Neural cell (in vitro differentiated cells): ENCODE data around the gene MICU1. TPM values are rescaled to one million over a fixed set of nuclear protein-coding genes. Genes with fewer than 3 reads are reported as not detected.

Experiments used
- H2AFZ ChIP-seq: fragments of 200-600, 300-800 bp; sonication (generic), shearing (Covaris generic); 2 replicates; pipeline ENCODE4 v1.6.0; 2014; ENCODE audit warnings: low read depth, mild to moderate bottlenecking, antibody characterized with exemption, low read length, moderate library complexity
- H3F3A ChIP-seq: fragments of 200-600 bp; shearing (Covaris generic); 2 replicates; pipeline ENCODE4 v1.6.1; 2016; ENCODE audit warnings: mild to moderate bottlenecking, moderate library complexity, mixed read lengths, antibody characterized with exemption, low read length; ENCODE audit not compliant: insufficient read depth, poor library complexity, severe bottlenecking
- H3K27ac ChIP-seq: fragments of 200-600, 300-800 bp; sonication (generic), shearing (Covaris generic); 2 replicates; pipeline ENCODE4 v1.5.1; 2014; ENCODE audit warnings: mild to moderate bottlenecking, low read length, moderate library complexity
- H3K27me3 ChIP-seq: fragments of 300-800, 200-600 bp; sonication (generic), shearing (Covaris generic); 2 replicates; pipeline ENCODE4 v1.6.0; 2014; ENCODE audit warnings: mild to moderate bottlenecking, low read depth, low read length, moderate library complexity; ENCODE audit not compliant: insufficient read depth
- H3K36me3 ChIP-seq: fragments of 300-800, 200-600 bp; sonication (generic), shearing (Covaris generic); 2 replicates; pipeline ENCODE4 v1.5.1; 2014; ENCODE audit warnings: mild to moderate bottlenecking, antibody characterized with exemption, low read length, moderate library complexity; ENCODE audit not compliant: insufficient read depth
- H3K4me2 ChIP-seq: fragments of 300-800, 200-600 bp; sonication (generic), shearing (Covaris generic); 2 replicates; pipeline ENCODE4 v1.6.0; 2014; ENCODE audit warnings: mild to moderate bottlenecking, low read length
- H3K4me3 ChIP-seq: fragments of 300-800, 200-600 bp; sonication (generic), shearing (Covaris generic); 2 replicates; pipeline ENCODE4 v1.5.1; 2014; ENCODE audit warnings: mild to moderate bottlenecking, low read length, moderate library complexity
- H3K79me2 ChIP-seq: fragments of 200-600 bp; shearing (Covaris generic); replicated peaks from 2 replicates; pipeline ENCODE4 v1.6.0; 2014; ENCODE audit warnings: mild to moderate bottlenecking, low read length, moderate library complexity; ENCODE audit not compliant: insufficient read depth
- H3K9ac ChIP-seq: fragments of 300-800, 200-600 bp; sonication (generic), shearing (Covaris generic); 2 replicates; pipeline ENCODE4 v1.6.1; 2016; ENCODE audit warnings: mild to moderate bottlenecking, low read length, mixed read lengths
- H3K9me2 ChIP-seq: fragments of 200-600 bp; shearing (Covaris generic); 2 replicates; pipeline ENCODE4 v1.6.1; 2016; ENCODE audit warnings: mild to moderate bottlenecking, low read length, mixed read lengths; ENCODE audit not compliant: insufficient read depth
- H3K9me3 ChIP-seq: fragments of 200-600, 300-800 bp; sonication (generic), shearing (Covaris generic); 2 replicates; pipeline ENCODE4 v1.6.1; 2016; ENCODE audit warnings: mild to moderate bottlenecking, mixed run types, low read length, moderate library complexity, mixed read lengths
- H4K20me1 ChIP-seq: fragments of 200-600 bp; shearing (Covaris generic); 2 replicates; pipeline ENCODE4 v1.6.1; 2016; ENCODE audit warnings: mild to moderate bottlenecking, mixed run types; ENCODE audit not compliant: insufficient read depth
- CTCF ChIP-seq: fragments of 450-650 bp; IDR thresholded peaks from 2 replicates; pipeline ENCODE4 v1.5.1; 2014; ENCODE audit warnings: antibody characterized with exemption, mild to moderate bottlenecking, moderate library complexity; ENCODE audit not compliant: poor library complexity, severe bottlenecking
- EP300 ChIP-seq: fragments of 450-650 bp; conservative IDR thresholded peaks from 2 replicates; pipeline ENCODE4 v1.6.1; 2014; ENCODE audit warnings: antibody characterized with exemption, mild to moderate bottlenecking, moderate library complexity; ENCODE audit not compliant: poor library complexity, severe bottlenecking
- EZH2 ChIP-seq: fragments of 200-600, 300-800 bp; shearing (Covaris generic), sonication (generic); IDR thresholded peaks from 2 replicates; pipeline ENCODE4 v1.6.1; 2014; ENCODE audit warnings: antibody characterized with exemption, low read length, borderline replicate concordance, mild to moderate bottlenecking; ENCODE audit not compliant: insufficient read depth, poor library complexity, severe bottlenecking
- MXI1 ChIP-seq: fragments of 450-650 bp; conservative IDR thresholded peaks from 2 replicates; pipeline ENCODE4 v1.6.1; 2014; ENCODE audit warnings: antibody characterized with exemption, mild to moderate bottlenecking; ENCODE audit not compliant: poor library complexity, severe bottlenecking
- POLR2AphosphoS5 ChIP-seq: IDR thresholded peaks from 2 replicates; pipeline ENCODE4 v1.6.1; 2012
- RAD21 ChIP-seq: fragments of 450-650 bp; conservative IDR thresholded peaks from 2 replicates; pipeline ENCODE4 v1.6.1; 2014; ENCODE audit warnings: antibody characterized with exemption, mild to moderate bottlenecking, moderate library complexity
- REST ChIP-seq: IDR thresholded peaks from 2 replicates; pipeline ENCODE4 v1.6.1; 2012; ENCODE audit warnings: borderline replicate concordance
- SMC3 ChIP-seq: fragments of 450-650 bp; conservative IDR thresholded peaks from 2 replicates; pipeline ENCODE4 v1.6.1; 2014; ENCODE audit warnings: antibody characterized with exemption, mild to moderate bottlenecking, moderate library complexity; ENCODE audit not compliant: poor library complexity
- TAF1 ChIP-seq: IDR thresholded peaks from 2 replicates; pipeline ENCODE4 v1.6.1; 2012; ENCODE audit warnings: low read depth
- polyA plus RNA-seq: library from polyadenylated mRNA; depleted of rRNA; stranded (reverse); fragments of >200 nt; gene quantifications from 2 replicates; pipeline ENCODE4 v1.2.3, GENCODE V29; 2014

Gene MICU1
- polyA plus RNA-seq, 1 donor from 2014 or later = 86.0 TPM

- Histone ChIP-seq H3K9ac (no peak overlapping the region), H3F3A (no peaks in the 10 kb centered on the region), H2AFZ (no peak overlapping the region), H3K9me2 (no peaks in the 10 kb centered on the region), H4K20me1 (no peaks in the 10 kb centered on the region), H3K27ac (no peak overlapping the region), H3K4me2 (no peak overlapping the region), H3K79me2 (no peaks in the 10 kb centered on the region), H3K36me3 (no peaks in the 10 kb centered on the region), H3K9me3 (no peaks in the 10 kb centered on the region), H3K4me3 (no peak overlapping the region), H3K27me3 (no peaks in the 10 kb centered on the region)
- TF ChIP-seq RAD21 (no peak), MXI1 (no peak), POLR2AphosphoS5 (no peak), TAF1 (no peak), EZH2 (no peak), CTCF (no peak), EP300 (no peak), SMC3 (no peak), REST (no peak)
These were observed 134.9 kb downstream of the MICU1 start for GRCh38 chr10:72490951-72491350.

- H3K9me2 ChIP-seq = no peaks in the 10 kb centered on the region
- H2AFZ ChIP-seq = no peak overlapping the region
- H3K79me2 ChIP-seq = no peaks in the 10 kb centered on the region
- H3K27ac ChIP-seq = no peak overlapping the region
- TF ChIP-seq TAF1 (no peak), REST (no peak), CTCF (no peak), EP300 (no peak), POLR2AphosphoS5 (no peak), MXI1 (no peak), SMC3 (no peak), EZH2 (no peak), RAD21 (no peak)
- no peak overlapping the region for H3K4me2 ChIP-seq
- H3F3A ChIP-seq = no peaks in the 10 kb centered on the region
- no peak overlapping the region for H3K4me3 ChIP-seq
- H4K20me1 ChIP-seq = no peaks in the 10 kb centered on the region
- H3K9me3 ChIP-seq = no peaks in the 10 kb centered on the region
- H3K36me3 ChIP-seq = no peaks in the 10 kb centered on the region
- no peaks in the 10 kb centered on the region for H3K27me3 ChIP-seq
- no peak overlapping the region for H3K9ac ChIP-seq
These were observed 138.4 kb downstream of the MICU1 start for GRCh38 chr10:72487521-72487920.
